HEK293 (cell line): Measurements from ENCODE around the gene SPATA33.

Experiments
- CTCF ChIA-PET: fragments of 350-600 bp; formaldehyde crosslinking; extraction: SDS; loops from one replicate; lab custom pipeline; 2021; ENCODE audit warnings: antibody characterized with exemption; lab: Yijun Ruan, JAX
- POLR2A ChIA-PET: fragments of 300-600 bp; formaldehyde crosslinking; extraction: SDS; loops from one replicate; lab custom pipeline; 2020; ENCODE audit warnings: antibody characterized with exemption, inconsistent platforms; lab: Yijun Ruan, JAX
- H3K27ac ChIP-seq: fragments of 200-500 bp; sonication (Bioruptor generic); 2 replicates; pipeline ENCODE4 v1.5.1; 2014; ENCODE audit warnings: low read depth, low read length, control low read depth, inconsistent platforms; ENCODE audit errors: extremely low read depth
- H3K36me3 ChIP-seq, 2 experiments: fragments of 200-500 bp in 1 of 2; sonication (Bioruptor generic) in 1 of 2; 1 replicate in 1 of 2; 2 replicates in 1 of 2; pipeline ENCODE4 v1.5.1; 2014 to 2017; ENCODE audit warnings: inconsistent platforms in 2 of 2, low read length in 2 of 2; ENCODE audit not compliant: control insufficient read depth in 2 of 2, insufficient read depth in 1 of 2
- H3K4me1 ChIP-seq: fragments of 200-500 bp; sonication (Bioruptor generic); 2 replicates; pipeline ENCODE4 v1.5.1; 2014; ENCODE audit warnings: mild to moderate bottlenecking, low read length, inconsistent platforms; ENCODE audit not compliant: control insufficient read depth, insufficient read depth
- H3K4me3 ChIP-seq: 2 replicates; pipeline ENCODE4 v1.5.1; 2011; ENCODE audit warnings: low read depth, mild to moderate bottlenecking, control low read depth, low read length, moderate library complexity
- H3K9me3 ChIP-seq: fragments of 200-500 bp; sonication (Bioruptor generic); 2 replicates; pipeline ENCODE4 v1.5.1; 2014; ENCODE audit warnings: low read depth, low read length, inconsistent platforms; ENCODE audit not compliant: control insufficient read depth, insufficient read depth
- BCL11A ChIP-seq: fragments of 450-650 bp; formaldehyde crosslinking; IDR thresholded peaks from 2 replicates; pipeline ENCODE4 v1.5.1; 2016; ENCODE audit warnings: low read depth, missing biosample characterization, missing genetic modification characterization
- EGR2 ChIP-seq: fragments of 450-650 bp; formaldehyde crosslinking; IDR thresholded peaks from 2 replicates; pipeline ENCODE4 v1.5.1; 2016; ENCODE audit warnings: low read depth, missing biosample characterization, missing genetic modification characterization
- INSM2 ChIP-seq: fragments of 450-650 bp; formaldehyde crosslinking; IDR thresholded peaks from 2 replicates; pipeline ENCODE4 v1.5.1; 2016; ENCODE audit warnings: missing biosample characterization, missing genetic modification characterization
- OVOL3 ChIP-seq: fragments of 450-650 bp; formaldehyde crosslinking; IDR thresholded peaks from 2 replicates; pipeline ENCODE4 v1.5.1; 2016; ENCODE audit warnings: missing biosample characterization, missing genetic modification characterization
- PBX3 ChIP-seq: sonication (generic); formaldehyde crosslinking; IDR thresholded peaks from 2 replicates; pipeline ENCODE4 v1.8.1; 2022; ENCODE audit warnings: mild to moderate bottlenecking, moderate library complexity, missing genetic modification reagents
- ZEB2 ChIP-seq: fragments of 450-650 bp; formaldehyde crosslinking; IDR thresholded peaks from 2 replicates; pipeline ENCODE4 v1.5.1; 2016; ENCODE audit warnings: missing biosample characterization, missing genetic modification characterization
- ZFHX2 ChIP-seq: fragments of 450-650 bp; formaldehyde crosslinking; conservative IDR thresholded peaks from 2 replicates; pipeline ENCODE4 v1.5.1; 2016; ENCODE audit warnings: missing biosample characterization, missing genetic modification characterization
- ZNF112 ChIP-seq: fragments of 450-650 bp; formaldehyde crosslinking; IDR thresholded peaks from 2 replicates; pipeline ENCODE4 v1.5.0; 2017; ENCODE audit warnings: missing biosample characterization, missing genetic modification characterization
- ZNF132 ChIP-seq: fragments of 450-650 bp; formaldehyde crosslinking; IDR thresholded peaks from 2 replicates; pipeline ENCODE4 v1.5.1; 2017; ENCODE audit warnings: missing biosample characterization, missing genetic modification characterization, borderline replicate concordance
- ZNF133 ChIP-seq: fragments of 450-650 bp; formaldehyde crosslinking; IDR thresholded peaks from 2 replicates; pipeline ENCODE4 v1.5.1; 2016; ENCODE audit warnings: missing biosample characterization, missing genetic modification characterization
- ZNF146 ChIP-seq: fragments of 450-650 bp; formaldehyde crosslinking; IDR thresholded peaks from 2 replicates; pipeline ENCODE4 v1.5.1; 2016; ENCODE audit warnings: missing biosample characterization, missing genetic modification characterization
- ZNF148 ChIP-seq: fragments of 450-650 bp; formaldehyde crosslinking; IDR thresholded peaks from 2 replicates; pipeline ENCODE4 v1.5.0; 2017; ENCODE audit warnings: missing biosample characterization, missing genetic modification characterization, borderline replicate concordance
- ZNF239 ChIP-seq: fragments of 450-650 bp; formaldehyde crosslinking; IDR thresholded peaks from 2 replicates; pipeline ENCODE4 v1.5.1; 2016; ENCODE audit warnings: missing biosample characterization, missing genetic modification characterization
- ZNF274 ChIP-seq, 2 experiments: fragments of 200-500 bp in 1 of 2; fragments of 450-650 bp in 1 of 2; sonication (Bioruptor generic) in 1 of 2; formaldehyde crosslinking in 1 of 2; IDR thresholded peaks; 2 replicates each; pipeline versions ENCODE4 v1.5.1 to v1.6.1; 2014 to 2016; ENCODE audit warnings: borderline replicate concordance in 1 of 2, inconsistent platforms in 1 of 2, low read length in 1 of 2, missing biosample characterization in 1 of 2, missing genetic modification characterization in 1 of 2
- ZNF335 ChIP-seq: fragments of 450-650 bp; formaldehyde crosslinking; conservative IDR thresholded peaks from 2 replicates; pipeline ENCODE4 v1.5.1; 2016; ENCODE audit warnings: missing biosample characterization, missing genetic modification characterization
- ZNF600 ChIP-seq: fragments of 450-650 bp; formaldehyde crosslinking; IDR thresholded peaks from 2 replicates; pipeline ENCODE4 v1.5.1; 2016; ENCODE audit warnings: missing biosample characterization, missing genetic modification characterization
- ZNF624 ChIP-seq: fragments of 450-650 bp; formaldehyde crosslinking; IDR thresholded peaks from 2 replicates; pipeline ENCODE4 v1.5.1; 2017; ENCODE audit warnings: missing biosample characterization, missing genetic modification characterization
- ZNF626 ChIP-seq: fragments of 450-650 bp; sonication (Bioruptor Pico); formaldehyde crosslinking; IDR thresholded peaks from 2 replicates; pipeline ENCODE4 v1.5.1; 2018; ENCODE audit warnings: missing biosample characterization, missing genetic modification characterization, inconsistent platforms
- ZSCAN4 ChIP-seq: fragments of 450-650 bp; formaldehyde crosslinking; IDR thresholded peaks from 2 replicates; pipeline ENCODE4 v1.5.1; 2017; ENCODE audit warnings: missing biosample characterization, missing genetic modification characterization

The SPATA33 gene

GRCh38 chr16:89646906-89647305 is 10.7 kb upstream of the SPATA33 start:
- no peak overlapping the region for H3K27ac ChIP-seq
- TF ChIP-seq ZNF148 (tag by site-specific recombination) (no peak), BCL11A (no peak), ZNF600 (tag by site-specific recombination) (no peak), ZNF335 (tag by site-specific recombination) (no peak), ZEB2 (tag by site-specific recombination) (no peak), OVOL3 (tag by site-specific recombination) (no peak), ZNF626 (tag by site-specific recombination) (no peak), PBX3 (CRISPR knock-in tag) (no peak)
- TF ChIP-seq, all 188 proteins: peak for 0
- ChIA-PET CTCF (no interaction called here), POLR2A (interaction anchor here (1.0 to 1.4 kb wide), 2 partner anchors 10 to 81 kb away, joined by 4 read pairs; partner anchors contain the start of genes CHMP1A and SPATA33)
- Histone ChIP-seq H3K4me1 (no peaks in the 10 kb centered on the region), H3K4me3 (no peak overlapping the region), H3K9me3 (no peaks in the 10 kb centered on the region), H3K36me3 (peaks cover 0 to 53% of the 10 kb centered on the region in 2 experiments; a peak in 2 of 3 replicates)

GRCh38 chr16:89651584-89651983 is 6.1 kb upstream of the SPATA33 start:
- Histone ChIP-seq H3K36me3 (peaks cover 0 to 55% of the 10 kb centered on the region in 2 experiments; a peak in 2 of 3 replicates), H3K9me3 (no peaks in the 10 kb centered on the region), H3K4me3 (no peak overlapping the region), H3K4me1 (0 out of 2 replicates have a peak, but pooled peaks cover 3% of the 10 kb centered on the region), H3K27ac (no peak overlapping the region)
- ChIA-PET CTCF (interaction anchor here (1.0 kb wide), 1 partner anchor 10 kb away, joined by 3 read pairs; no protein-coding TSS in a partner anchor), POLR2A (no interaction called here)
- TF ChIP-seq ZSCAN4 (tag by site-specific recombination) (no peak), ZFHX2 (tag by site-specific recombination) (peak; percentile 84), EGR2 (tag by site-specific recombination) (peak; percentile 95), ZNF133 (tag by site-specific recombination) (no peak)
- TF ChIP-seq, all 188 proteins: peak for 2

- Histone ChIP-seq H3K4me1 (0 out of 2 replicates have a peak, but pooled peaks cover 3% of the 10 kb centered on the region), H3K27ac (no peak overlapping the region), H3K36me3 (peaks cover 0 to 43% of the 10 kb centered on the region in 2 experiments; a peak in 2 of 3 replicates), H3K4me3 (no peak overlapping the region), H3K9me3 (no peaks in the 10 kb centered on the region)
- TF ChIP-seq ZNF146 (tag by site-specific recombination) (no peak), ZFHX2 (tag by site-specific recombination) (no peak), ZNF132 (tag by site-specific recombination) (no peak), ZNF239 (tag by site-specific recombination) (no peak), ZNF112 (tag by site-specific recombination) (no peak), ZNF624 (tag by site-specific recombination) (no peak), ZNF274 (IDR thresholded peaks at IDR 0.05; ENCODE audit: low read length) (no peak), ZNF274 (tag by site-specific recombination; IDR thresholded peaks at IDR 0.05; ENCODE audit: borderline replicate concordance) (no peak), INSM2 (tag by site-specific recombination) (no peak)
- ChIA-PET CTCF (no interaction called here), POLR2A (no interaction called here)
These were observed 3.9 kb upstream of the SPATA33 start for GRCh38 chr16:89653656-89654295.
